ENCODE data around the gene BBS1. TPM values are rescaled to one million over a fixed set of nuclear protein-coding genes. Genes with fewer than 3 reads are reported as not detected.

The BBS1 gene
- total RNA-seq, 1 experiment from 2014 or later = 56.1 TPM

- H2AFZ ChIP-seq = no peak overlapping the region
- H3K27me3 ChIP-seq (ENCODE audit: insufficient read depth, low read depth) = no peaks in the 10 kb centered on the region
- no peak for TF ChIP-seq CTCF (conservative IDR thresholded peaks at IDR 0.05)
- no peak for TF ChIP-seq EZH2 (IDR thresholded peaks at IDR 0.05; ENCODE audit: low read depth)
- ChIA-PET CTCF (no interaction called here), POLR2A (ENCODE audit: unreplicated experiment) (interaction anchor here (0.7 kb wide), 1 partner anchor 335 kb away, joined by 4 read pairs; no protein-coding TSS in a partner anchor)
- H4K20me1 ChIP-seq (ENCODE audit: insufficient read depth) = no peaks in the 10 kb centered on the region
- DNase-seq = no peak
- no peaks in the 10 kb centered on the region for H3K9me3 ChIP-seq (ENCODE audit: insufficient read depth, low read depth)
- peaks cover 10% of the 10 kb centered on the region; the same call in 1 of the 2 replicates for H3F3A ChIP-seq (ENCODE audit: insufficient read depth, low read depth)
- no peak overlapping the region for H3K4me2 ChIP-seq
- no peak overlapping the region for H3K27ac ChIP-seq
- intact Hi-C loops (cut with micrococcal nuclease; ENCODE audit: unreplicated experiment) = no loop called here
- H3K4me1 ChIP-seq (replicated peaks; ENCODE audit: insufficient read depth) = no peaks in the 10 kb centered on the region
- H3K36me3 ChIP-seq (ENCODE audit: low read depth) = no peaks in the 10 kb centered on the region
- no peak overlapping the region for H3K4me3 ChIP-seq
- no peaks in the 10 kb centered on the region for H3K79me2 ChIP-seq (ENCODE audit: low read depth)
- BruUV-seq (replicated peaks) = no TSS peak
- no peaks in the 10 kb centered on the region for H3K9me2 ChIP-seq (ENCODE audit: insufficient read depth)
Observed at GRCh38 chr11:66529655-66530054, 19.2 kb downstream of the BBS1 start.

GRCh38 chr11:66530927-66531709, 20.7 kb downstream of the BBS1 start:
- H3K36me3 ChIP-seq (ENCODE audit: low read depth) = no peaks in the 10 kb centered on the region; the same call in 1 of the 2 replicates
- H3K9me3 ChIP-seq (ENCODE audit: insufficient read depth, low read depth) = no peaks in the 10 kb centered on the region
- DNase-seq = no peak
- no peaks in the 10 kb centered on the region for H3K4me1 ChIP-seq (replicated peaks; ENCODE audit: insufficient read depth)
- no peak overlapping the region for H3K4me2 ChIP-seq
- no peaks in the 10 kb centered on the region for H3K9me2 ChIP-seq (ENCODE audit: insufficient read depth)
- ChIA-PET POLR2A (ENCODE audit: unreplicated experiment) (no interaction called here), CTCF (no interaction called here)
- intact Hi-C loops (cut with micrococcal nuclease; ENCODE audit: unreplicated experiment) = no loop called here
- TF ChIP-seq EZH2 (IDR thresholded peaks at IDR 0.05; ENCODE audit: low read depth) (no peak), CTCF (conservative IDR thresholded peaks at IDR 0.05) (no peak)
- H4K20me1 ChIP-seq (ENCODE audit: insufficient read depth) = no peaks in the 10 kb centered on the region
- no peaks in the 10 kb centered on the region for H3K27me3 ChIP-seq (ENCODE audit: insufficient read depth, low read depth)
- H2AFZ ChIP-seq = no peak overlapping the region
- peaks cover 16% of the 10 kb centered on the region; the same call in 1 of the 2 replicates for H3F3A ChIP-seq (ENCODE audit: insufficient read depth, low read depth)
- no peak overlapping the region for H3K27ac ChIP-seq
- no TSS peak for BruUV-seq (replicated peaks)
- H3K4me3 ChIP-seq = no peak overlapping the region
- H3K79me2 ChIP-seq (ENCODE audit: low read depth) = no peaks in the 10 kb centered on the region

- no peaks in the 10 kb centered on the region for H3K79me2 ChIP-seq (ENCODE audit: low read depth)
- TF ChIP-seq CTCF (conservative IDR thresholded peaks at IDR 0.05) = no peak
- TF ChIP-seq EZH2 (IDR thresholded peaks at IDR 0.05; ENCODE audit: low read depth) = no peak
- peaks cover 16% of the 10 kb centered on the region; the same call in 1 of the 2 replicates for H3F3A ChIP-seq (ENCODE audit: insufficient read depth, low read depth)
- DNase-seq = no peak
- no peak overlapping the region for H2AFZ ChIP-seq
- ChIA-PET CTCF (no interaction called here), POLR2A (ENCODE audit: unreplicated experiment) (no interaction called here)
- no peaks in the 10 kb centered on the region for H3K4me1 ChIP-seq (replicated peaks; ENCODE audit: insufficient read depth)
- no TSS peak for BruUV-seq (replicated peaks)
- intact Hi-C loops (cut with micrococcal nuclease; ENCODE audit: unreplicated experiment) = no loop called here
- no peaks in the 10 kb centered on the region for H4K20me1 ChIP-seq (ENCODE audit: insufficient read depth)
- H3K9me3 ChIP-seq (ENCODE audit: insufficient read depth, low read depth) = no peaks in the 10 kb centered on the region
- H3K27me3 ChIP-seq (ENCODE audit: insufficient read depth, low read depth) = no peaks in the 10 kb centered on the region
- no peak overlapping the region for H3K4me3 ChIP-seq
- no peak overlapping the region for H3K4me2 ChIP-seq
- H3K9me2 ChIP-seq (ENCODE audit: insufficient read depth) = no peaks in the 10 kb centered on the region
- no peak overlapping the region for H3K27ac ChIP-seq
- no peaks in the 10 kb centered on the region; the same call in 1 of the 2 replicates for H3K36me3 ChIP-seq (ENCODE audit: low read depth)
Observed at GRCh38 chr11:66531841-66532240, 21.4 kb downstream of the BBS1 start.

All from PC-9 (cell line).